ENCODE results near the gene PCNX3. TPM values are rescaled to one million over a fixed set of nuclear protein-coding genes. Genes with fewer than 3 reads are reported as not detected.

PCNX3 gene
- total RNA-seq, 1 experiment from 2014 or later, result 72.8 TPM

Small RNA genes lying within 50 kb of the gene (microRNA-seq; reads per million reads assigned to microRNA genes)
- gene MIR4489 (not detected), gene MIR4690 (not detected)

Other genes with a start within 250 kb of the PCNX3 start
- gene SLC25A45, start 233.1 kb upstream of the PCNX3 start, total RNA-seq (2022), result 2.9 and 4.0 TPM in 2 replicates
- 40.2 and 51.9 TPM in 2 replicates for gene FRMD8, start 229.1 kb upstream of the PCNX3 start, total RNA-seq (2022)
- 605 and 821 TPM in 2 replicates for gene NEAT1, start 193.0 kb upstream of the PCNX3 start, total RNA-seq (2022)
- 8,437 and 9,950 TPM in 2 replicates for gene MALAT1, start 116.7 kb upstream of the PCNX3 start, total RNA-seq (2022)
- gene SCYL1, start 90.7 kb upstream of the PCNX3 start, total RNA-seq (2022), result 47.8 and 53.6 TPM in 2 replicates
- gene LTBP3, start 57.4 kb upstream of the PCNX3 start, total RNA-seq (2022), result 166 and 169 TPM in 2 replicates
- gene ZNRD2, start 45.3 kb upstream of the PCNX3 start, total RNA-seq (2022), result 40.7 and 45.3 TPM in 2 replicates
- 29.8 and 30.6 TPM in 2 replicates for gene FAM89B, start 43.2 kb upstream of the PCNX3 start, total RNA-seq (2022)
- 73.7 and 81.0 TPM in 2 replicates for gene EHBP1L1, start 39.7 kb upstream of the PCNX3 start, total RNA-seq (2022)
- 1.2 and 1.4 TPM in 2 replicates for gene KCNK7, start 20.0 kb upstream of the PCNX3 start, total RNA-seq (2022)
- 86.3 and 91.4 TPM in 2 replicates for gene MAP3K11, start 1.6 kb upstream of the PCNX3 start, total RNA-seq (2022)
- gene SIPA1, start 22.3 kb downstream of the PCNX3 start, total RNA-seq (2022), result 33.0 and 41.3 TPM in 2 replicates
- gene RELA, start 47.1 kb downstream of the PCNX3 start, total RNA-seq (2022), result 76.4 and 79.6 TPM in 2 replicates
- gene KAT5, start 96.5 kb downstream of the PCNX3 start, total RNA-seq (2022), result 50.9 and 51.0 TPM in 2 replicates
- gene RNASEH2C, start 105.0 kb downstream of the PCNX3 start, total RNA-seq (2022), result 26.2 and 28.2 TPM in 2 replicates
- 18.5 and 21.9 TPM in 2 replicates for gene AP5B1, start 165.2 kb downstream of the PCNX3 start, total RNA-seq (2022)
- gene OVOL1, start 171.3 kb downstream of the PCNX3 start, total RNA-seq (2022), result 12.7 and 15.2 TPM in 2 replicates
- gene SNX32, start 218.2 kb downstream of the PCNX3 start, total RNA-seq (2022), result not detected in 2 replicates
- gene CFL1, start 242.4 kb downstream of the PCNX3 start, total RNA-seq (2022), result 955 and 963 TPM in 2 replicates
- gene MUS81, start 244.7 kb downstream of the PCNX3 start, total RNA-seq (2022), result 50.8 and 67.6 TPM in 2 replicates

All from Calu3 (cell line).